ENCODE results near the gene ETV3. TPM values are rescaled to one million over a fixed set of nuclear protein-coding genes. Genes with fewer than 3 reads are reported as not detected.
A peak's percentile ranks its signal among the peaks of the same experiment; 100 is the strongest.

The ETV3 gene
- total and polyA plus RNA-seq, 2 of the 8 experiments (the other 6 are each of a cell fraction or from before 2014, with no cell fraction given), result 6.0 to 23.8 TPM

DNA sequence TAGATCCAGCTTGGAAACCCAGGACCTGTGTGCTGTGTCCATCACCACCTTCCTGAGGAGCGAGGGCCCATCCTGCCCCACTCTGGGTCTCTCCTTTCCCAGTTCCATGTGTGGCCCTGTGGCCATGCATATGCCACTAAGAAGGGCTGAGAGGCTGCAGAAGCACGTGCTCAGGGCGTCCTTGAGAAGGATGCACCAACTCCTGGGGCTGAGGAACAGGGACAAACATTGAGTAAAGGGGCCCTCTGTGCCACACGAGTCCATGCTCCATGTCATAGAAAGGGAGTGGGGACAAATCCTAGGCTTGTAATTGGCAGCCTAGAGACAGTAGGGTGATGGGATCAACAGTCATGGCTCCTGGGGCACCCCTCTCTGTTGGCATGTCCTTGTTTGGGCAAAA lies 47.0 kb downstream of the ETV3 start:
- Histone ChIP-seq H4K8ac (ENCODE audit: extremely low read depth, insufficient read depth, low read length) (no peak overlapping the region), H3K4me3 (ENCODE audit: extremely low read depth in 1 of 4, insufficient read depth in 2 of 4, low read depth in 3 of 4, low read length in 4 of 4) (no peak overlapping the region), H3K4ac (replicated peaks; ENCODE audit: insufficient read length, low read depth, low read length) (no peak overlapping the region), H3K4me2 (ENCODE audit: insufficient read depth in 1 of 2, low read depth in 2 of 2, low read length in 2 of 2) (no peak overlapping the region), H3K18ac (ENCODE audit: extremely low read depth, low read length) (no peak overlapping the region), H3K27ac (ENCODE audit: low read depth, low read length) (no peak overlapping the region), H3K56ac (replicated peaks; ENCODE audit: insufficient read length, low read depth, low read length) (no peak overlapping the region), H3K23me2 (ENCODE audit: low read depth, low read length) (no peaks in the 10 kb centered on the region), H2BK15ac (ENCODE audit: low read length) (no peak overlapping the region), H4K5ac (ENCODE audit: insufficient read length, low read depth, low read length) (no peak overlapping the region), H3K9me3 (ENCODE audit: insufficient read depth in 2 of 2, low read depth in 1 of 2, low read length in 1 of 2) (no peaks in the 10 kb centered on the region), H2BK12ac (ENCODE audit: low read depth, low read length) (0 out of 2 replicates have a peak overlapping the region, but pooled peaks have one; percentile 75), H2AFZ (ENCODE audit: low read length) (no peak overlapping the region), H3K23ac (ENCODE audit: insufficient read length) (no peak overlapping the region), H3K9ac (replicated peaks in 1 of 4; ENCODE audit: extremely low read depth in 1 of 4, low read depth in 3 of 4, low read length in 3 of 4) (no peak overlapping the region), H3K27me3 (replicated peaks in 1 of 4; ENCODE audit: control insufficient read depth in 3 of 4, extremely low read depth in 1 of 4, insufficient read depth in 3 of 4, low read length in 3 of 4) (no peaks in the 10 kb centered on the region; a peak in 2 of 7 replicates), H2BK20ac (ENCODE audit: low read length) (0 out of 2 replicates have a peak overlapping the region, but pooled peaks have one; percentile 9), H3K79me1 (ENCODE audit: low read depth, low read length) (no peaks in the 10 kb centered on the region), H3K36me3 (ENCODE audit: control insufficient read depth in 2 of 4, insufficient read depth in 4 of 4, low read length in 3 of 4) (no peaks in the 10 kb centered on the region), H3K79me2 (ENCODE audit: control insufficient read depth in 1 of 2, insufficient read depth in 2 of 2, low read length in 2 of 2) (no peaks in the 10 kb centered on the region), H2AK5ac (ENCODE audit: low read depth, low read length) (no peak overlapping the region; the same call in 1 of the 2 replicates), H4K91ac (replicated peaks; ENCODE audit: insufficient read length, low read length) (no peak overlapping the region), H3K4me1 (replicated peaks in 1 of 4; ENCODE audit: control insufficient read depth in 3 of 4, insufficient read depth in 4 of 4, low read length in 3 of 4) (peaks cover 3 to 5% (median 3%) of the 10 kb centered on the region in 4 experiments; a peak in 5 of 7 replicates), H3K14ac (ENCODE audit: insufficient read length) (no peak overlapping the region), H2BK120ac (replicated peaks; ENCODE audit: low read depth, low read length) (no peak overlapping the region), H4K20me1 (replicated peaks in 1 of 2; ENCODE audit: control insufficient read depth in 1 of 2, insufficient read depth in 2 of 2, low read length in 2 of 2) (no peaks in the 10 kb centered on the region), H2BK5ac (ENCODE audit: low read depth, low read length) (no peak overlapping the region)
- no peak for TF ChIP-seq ASH2L (IDR thresholded peaks at IDR 0.05; ENCODE audit: low read length)
- TF ChIP-seq RFX5 (IDR thresholded peaks at IDR 0.05; ENCODE audit: borderline replicate concordance, low read depth, low read length), result no peak
- TF ChIP-seq, protein P1, sequence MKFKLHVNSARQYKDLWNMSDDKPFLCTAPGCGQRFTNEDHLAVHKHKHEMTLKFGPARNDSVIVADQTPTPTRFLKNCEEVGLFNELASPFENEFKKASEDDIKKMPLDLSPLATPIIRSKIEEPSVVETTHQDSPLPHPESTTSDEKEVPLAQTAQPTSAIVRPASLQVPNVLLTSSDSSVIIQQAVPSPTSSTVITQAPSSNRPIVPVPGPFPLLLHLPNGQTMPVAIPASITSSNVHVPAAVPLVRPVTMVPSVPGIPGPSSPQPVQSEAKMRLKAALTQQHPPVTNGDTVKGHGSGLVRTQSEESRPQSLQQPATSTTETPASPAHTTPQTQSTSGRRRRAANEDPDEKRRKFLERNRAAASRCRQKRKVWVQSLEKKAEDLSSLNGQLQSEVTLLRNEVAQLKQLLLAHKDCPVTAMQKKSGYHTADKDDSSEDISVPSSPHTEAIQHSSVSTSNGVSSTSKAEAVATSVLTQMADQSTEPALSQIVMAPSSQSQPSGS (IDR thresholded peaks at IDR 0.05; ENCODE audit: low read length), result no peak
- TF ChIP-seq CBX8 (IDR thresholded peaks at IDR 0.05; ENCODE audit: borderline replicate concordance, low read depth, low read length), result no peak
- TF ChIP-seq GABPA (IDR thresholded peaks at IDR 0.05; ENCODE audit: borderline replicate concordance, insufficient read depth, low read length), result no peak
- no peak for TF ChIP-seq TEAD4 (IDR thresholded peaks at IDR 0.05; ENCODE audit: low read depth, low read length)
- TF ChIP-seq CHD2 (IDR thresholded peaks at IDR 0.05; ENCODE audit: low read length), result no peak
- TF ChIP-seq, protein P2, sequence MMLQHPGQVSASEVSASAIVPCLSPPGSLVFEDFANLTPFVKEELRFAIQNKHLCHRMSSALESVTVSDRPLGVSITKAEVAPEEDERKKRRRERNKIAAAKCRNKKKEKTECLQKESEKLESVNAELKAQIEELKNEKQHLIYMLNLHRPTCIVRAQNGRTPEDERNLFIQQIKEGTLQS (IDR thresholded peaks at IDR 0.05; ENCODE audit: insufficient read depth, low read depth, low read length), result no peak
- TF ChIP-seq SP2 (IDR thresholded peaks at IDR 0.05; ENCODE audit: low read length), result no peak
- no peak for TF ChIP-seq JUN (IDR thresholded peaks at IDR 0.05; ENCODE audit: low read depth, low read length)
- no peak for TF ChIP-seq SIRT6 (IDR thresholded peaks at IDR 0.05; ENCODE audit: low read length)
- TF ChIP-seq POU5F1 (IDR thresholded peaks at IDR 0.05; ENCODE audit: low read depth, low read length), result no peak
- TF ChIP-seq BRCA1 (IDR thresholded peaks at IDR 0.05; ENCODE audit: low read depth, low read length), result no peak
- 98% methylated on average over 4 of the region's 4 CpGs; no CpG with 5 or more reads in 1 of the 2 experiments for WGBS, 2 experiments (ENCODE audit: extremely low coverage in 1 of 2, insufficient coverage in 1 of 2, insufficient read length in 1 of 2, insufficient replicate concordance in 2 of 2, low coverage in 1 of 2, low lambda C conversion rate in 2 of 2, missing lambda C conversion rate in 1 of 2)
- FAIRE-seq (no peak), DNase-seq (ENCODE audit: low read depth in 1 of 2, low spot score in 2 of 2) (no peak)
- CTCF ChIA-PET (ENCODE audit: partially characterized antibody), result interaction anchor here (0.7 to 7.7 kb wide), 29 partner anchors 8 to 774 kb away, joined by 3 to 218 read pairs (median 7); partner anchors contain the start of genes ETV3 and ETV3L
- POLR2A ChIA-PET (ENCODE audit: partially characterized antibody), result interaction anchor here (1.4 to 2.5 kb wide), 2 partner anchors 23 to 64 kb away, joined by 8 to 12 read pairs; no protein-coding TSS in a partner anchor

Measured in H1 (cell line).